SIG-M5 treated with dmso at 0.1 percent for 504 hours (cell line): Measurements from ENCODE around the gene NRBF2.
"Not testable (repeated sequence)": the region's sequence is repeated elsewhere in the genome, so short reads cannot be mapped to it uniquely, and the experiment has no call there.

Source experiments
- DNase-seq: peaks from one replicate; lab custom pipeline; 2025; ENCODE audit not compliant: unreplicated experiment; lab: John Stamatoyannopoulos, UW

NRBF2 gene

GRCh38 chr10:63133056-63133820 lies at the start of gene NRBF2:
NRBF2 (plus strand) TSS chr10:63133328; CDS start chr10:63133471, 143 bp downstream.
- DNase-seq: peak; percentile 92

DNA sequence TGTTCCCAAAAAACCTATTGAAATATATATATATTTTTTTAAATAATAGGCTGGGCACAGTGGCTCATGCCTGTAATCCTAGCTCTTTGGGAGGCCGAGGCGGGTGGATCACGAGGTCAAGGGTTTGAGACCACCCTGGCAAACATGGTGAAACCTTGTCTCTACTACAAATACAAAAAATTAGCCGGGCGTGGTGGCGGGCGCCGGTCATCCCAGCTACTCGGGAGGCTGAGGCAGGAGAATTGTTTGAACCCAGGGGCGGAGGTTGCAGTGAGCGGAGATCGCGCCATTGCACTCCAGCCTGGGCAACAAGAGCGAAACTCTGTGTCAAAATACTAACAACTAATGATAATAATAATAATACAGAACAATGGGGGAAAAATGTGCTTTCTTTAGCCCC lies 49.7 kb upstream of the NRBF2 start:
- not testable (repeated sequence) for DNase-seq

DNA sequence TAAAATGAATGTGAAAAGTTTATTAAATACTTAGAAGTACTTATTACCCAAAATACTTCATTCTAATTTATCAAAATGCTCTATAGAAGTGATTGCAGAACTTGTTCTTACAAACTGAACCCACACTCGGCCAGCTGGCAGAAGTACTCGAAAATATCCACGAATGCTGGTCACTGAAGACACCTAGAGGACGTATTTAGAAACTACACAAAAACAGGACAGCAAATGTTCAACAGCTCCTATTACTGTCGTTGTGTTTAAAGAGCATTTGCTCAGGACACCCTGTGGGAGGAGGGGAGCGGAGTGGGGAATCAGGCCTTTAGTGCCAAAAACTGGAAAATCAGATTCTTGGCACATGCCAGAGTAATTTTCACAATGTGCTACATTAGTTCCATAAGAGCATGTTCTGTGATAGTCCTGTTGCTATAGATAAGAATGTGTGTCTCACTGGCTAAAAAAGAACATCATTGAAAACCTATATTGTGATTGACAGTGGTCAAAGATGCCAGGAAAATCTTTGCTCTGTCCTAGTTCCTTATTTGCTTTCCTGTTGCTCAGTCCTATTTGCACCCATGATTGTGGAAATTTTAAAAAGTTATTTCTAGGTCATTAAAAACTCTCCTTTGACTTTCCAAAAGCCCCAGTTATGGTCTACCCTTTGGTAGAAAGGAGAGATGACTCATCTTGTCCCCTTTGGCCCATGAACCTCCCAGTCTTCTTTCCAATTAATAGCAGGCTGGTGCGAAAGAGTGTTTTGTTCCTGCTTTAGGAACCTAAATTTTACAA lies 49.0 kb upstream of the NRBF2 start:
- DNase-seq: peak; percentile 79

- no peak for DNase-seq
Observed at GRCh38 chr10:63084690-63085382, 48.3 kb upstream of the NRBF2 start.

DNA sequence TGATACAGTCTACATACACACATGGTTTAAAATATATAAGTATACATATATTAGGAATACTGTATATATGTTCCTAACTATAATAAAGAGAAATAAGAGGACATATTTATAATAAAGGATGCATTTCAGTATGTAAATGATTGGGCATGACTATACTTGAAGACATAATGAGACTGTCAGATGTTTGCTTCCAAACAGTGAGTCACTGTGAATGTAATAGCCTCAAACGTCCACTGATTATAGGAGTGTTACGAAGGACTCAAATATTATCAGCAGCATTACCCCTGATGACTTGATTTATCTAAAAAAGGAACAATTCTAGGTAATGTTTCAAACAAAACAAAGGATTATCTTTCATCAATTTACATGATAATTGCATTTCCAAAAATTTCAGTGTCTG lies 39.9 kb upstream of the NRBF2 start:
- no peak for DNase-seq

DNA sequence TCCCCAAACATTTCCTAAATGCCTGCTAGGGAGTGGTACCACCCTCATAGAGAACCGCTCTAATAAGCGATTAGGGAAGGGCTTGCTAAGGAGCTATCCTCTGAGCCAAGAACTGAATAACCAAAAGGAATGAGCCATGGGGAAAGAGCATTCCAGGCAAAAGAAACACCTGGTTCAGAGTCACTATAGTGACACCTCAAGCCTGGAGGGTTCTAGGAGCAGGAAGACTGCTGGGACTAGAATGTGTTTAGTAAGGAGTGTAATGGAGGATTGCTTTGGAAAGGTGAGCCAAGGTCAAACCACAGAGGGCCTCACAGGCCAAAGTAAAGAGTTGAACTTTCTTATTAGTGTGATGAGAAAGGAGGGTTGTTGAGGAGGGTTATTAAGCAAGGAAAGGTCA lies 38.7 kb upstream of the NRBF2 start:
- no peak for DNase-seq

DNA sequence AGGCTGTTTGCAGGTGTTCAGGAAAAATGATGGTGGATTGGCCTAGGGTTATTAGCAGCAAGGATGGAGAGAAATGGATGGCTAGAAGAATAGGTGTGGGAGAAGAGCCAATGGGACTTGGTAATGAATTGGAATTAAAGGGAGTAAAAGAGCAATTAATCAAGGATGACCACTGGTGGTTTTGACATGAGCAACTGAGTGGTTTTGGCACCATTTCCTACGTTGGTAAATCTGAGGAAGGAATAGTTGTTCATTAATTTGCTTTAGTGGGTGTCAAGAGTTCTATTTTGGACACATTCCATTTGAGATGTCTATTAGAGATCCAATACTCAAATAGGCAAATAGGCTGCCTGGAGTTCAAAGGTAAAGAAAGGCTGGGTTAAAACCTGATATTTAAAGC lies 38.2 kb upstream of the NRBF2 start:
- no peak for DNase-seq

DNA sequence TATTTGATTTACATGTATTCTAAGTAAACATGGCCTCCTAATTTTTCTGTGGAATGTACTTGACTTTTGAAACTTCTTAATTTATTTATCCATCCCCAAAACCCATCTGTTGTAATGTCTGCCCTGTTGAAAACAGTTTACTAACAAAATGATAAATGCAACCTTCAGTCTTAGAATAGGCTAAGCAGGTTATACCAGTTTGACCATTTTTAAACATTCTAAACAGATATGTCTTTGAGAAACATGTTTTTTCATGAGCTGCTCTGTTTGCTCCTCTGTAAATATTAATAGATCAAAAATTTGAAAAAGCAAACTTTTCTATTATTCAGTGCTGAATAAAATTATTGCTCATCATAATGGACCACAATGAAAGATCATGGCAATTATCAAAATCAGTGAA lies 33.4 kb upstream of the NRBF2 start:
- no peak for DNase-seq

GRCh38 chr10:63101091-63101490 lies 32.0 kb upstream of the NRBF2 start:
- DNase-seq: not testable (repeated sequence)

DNA sequence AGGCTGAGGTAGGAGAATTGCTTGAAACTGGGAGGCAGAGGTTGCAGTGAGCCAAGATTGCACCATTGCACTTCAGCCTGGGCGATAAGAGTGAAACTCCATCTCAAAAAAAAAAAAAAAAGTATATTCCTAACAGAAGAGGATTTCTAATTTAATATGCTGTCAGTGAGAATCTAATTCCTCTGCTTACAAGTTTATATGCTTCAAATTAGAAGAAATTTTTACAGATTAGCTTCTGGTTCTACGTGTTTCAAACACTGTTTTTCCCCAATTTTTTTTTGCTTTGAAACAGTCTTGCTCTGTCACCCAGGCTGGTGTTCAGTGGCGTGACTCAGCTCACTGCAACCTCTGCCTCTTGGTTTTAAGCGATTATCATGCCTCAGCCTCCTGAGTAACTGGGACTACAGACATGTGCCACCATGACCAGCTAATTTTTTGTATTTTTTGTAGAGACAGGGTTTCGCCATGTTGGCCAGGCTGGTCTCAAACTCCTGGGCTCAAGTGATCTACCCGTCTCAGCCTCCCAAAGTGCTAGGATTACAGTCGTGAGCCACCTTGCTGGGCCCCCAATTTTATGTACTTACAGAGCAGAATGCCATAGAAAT lies 30.7 kb upstream of the NRBF2 start:
- DNase-seq: not testable (repeated sequence)

DNA sequence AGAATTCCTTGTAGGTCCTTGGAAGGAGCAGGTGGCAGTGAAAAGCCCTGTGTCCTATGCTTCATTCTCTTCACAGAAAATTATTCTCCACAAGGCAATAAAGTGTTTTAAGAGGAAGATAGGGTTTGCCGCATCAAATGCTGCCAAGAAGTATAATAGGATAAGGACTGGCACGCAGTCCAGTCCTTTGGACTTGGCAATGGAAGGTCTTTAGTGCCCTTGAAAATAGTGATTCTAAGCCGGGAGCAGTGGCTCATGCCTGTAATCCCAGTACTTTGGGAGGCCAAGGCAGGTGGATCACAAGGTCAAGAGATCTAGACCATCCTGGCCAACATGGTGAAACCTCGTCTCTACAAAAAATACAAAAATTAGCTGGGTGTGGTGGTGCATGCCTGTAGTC lies 29.9 kb upstream of the NRBF2 start:
- DNase-seq: not testable (repeated sequence)

- DNase-seq: no peak
Observed at GRCh38 chr10:63103971-63104409, 29.1 kb upstream of the NRBF2 start.

GRCh38 chr10:63105225-63106110 lies 27.7 kb upstream of the NRBF2 start:
- DNase-seq: no peak

DNA sequence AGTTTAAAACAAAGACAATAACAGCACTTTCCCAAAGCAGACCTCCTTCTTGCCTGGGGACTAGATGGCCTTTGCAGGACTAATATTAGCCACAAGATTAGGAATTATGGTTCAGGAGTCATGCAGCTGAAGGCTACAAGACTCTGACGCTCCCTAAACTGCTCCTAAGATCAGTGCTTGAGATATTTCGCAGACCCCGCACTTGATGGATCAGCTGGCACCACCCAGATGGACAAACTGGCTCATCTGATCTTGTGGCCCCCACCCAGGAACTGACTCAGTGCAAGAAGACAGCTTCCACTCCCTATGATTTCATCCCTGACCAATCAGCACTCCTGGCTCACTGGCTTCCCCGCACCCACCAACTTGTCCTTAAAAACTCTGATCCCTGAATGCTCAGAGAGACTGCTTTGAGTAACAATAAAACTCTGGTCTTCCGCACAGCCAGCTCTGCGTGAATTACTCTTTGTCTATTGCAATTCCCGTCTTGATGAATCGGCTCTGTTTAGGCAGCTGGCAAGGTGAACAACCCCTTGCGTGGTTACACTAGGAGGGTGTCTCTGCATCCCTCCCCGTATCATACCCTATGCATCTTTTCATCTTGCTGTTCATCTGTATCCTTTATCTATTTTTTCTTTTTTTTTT lies 26.9 kb upstream of the NRBF2 start:
- DNase-seq: no peak

GRCh38 chr10:63107943-63108437 lies 25.1 kb upstream of the NRBF2 start:
- no peak for DNase-seq

- DNase-seq: no peak
Observed at GRCh38 chr10:63110940-63111339, 22.2 kb upstream of the NRBF2 start.

DNA sequence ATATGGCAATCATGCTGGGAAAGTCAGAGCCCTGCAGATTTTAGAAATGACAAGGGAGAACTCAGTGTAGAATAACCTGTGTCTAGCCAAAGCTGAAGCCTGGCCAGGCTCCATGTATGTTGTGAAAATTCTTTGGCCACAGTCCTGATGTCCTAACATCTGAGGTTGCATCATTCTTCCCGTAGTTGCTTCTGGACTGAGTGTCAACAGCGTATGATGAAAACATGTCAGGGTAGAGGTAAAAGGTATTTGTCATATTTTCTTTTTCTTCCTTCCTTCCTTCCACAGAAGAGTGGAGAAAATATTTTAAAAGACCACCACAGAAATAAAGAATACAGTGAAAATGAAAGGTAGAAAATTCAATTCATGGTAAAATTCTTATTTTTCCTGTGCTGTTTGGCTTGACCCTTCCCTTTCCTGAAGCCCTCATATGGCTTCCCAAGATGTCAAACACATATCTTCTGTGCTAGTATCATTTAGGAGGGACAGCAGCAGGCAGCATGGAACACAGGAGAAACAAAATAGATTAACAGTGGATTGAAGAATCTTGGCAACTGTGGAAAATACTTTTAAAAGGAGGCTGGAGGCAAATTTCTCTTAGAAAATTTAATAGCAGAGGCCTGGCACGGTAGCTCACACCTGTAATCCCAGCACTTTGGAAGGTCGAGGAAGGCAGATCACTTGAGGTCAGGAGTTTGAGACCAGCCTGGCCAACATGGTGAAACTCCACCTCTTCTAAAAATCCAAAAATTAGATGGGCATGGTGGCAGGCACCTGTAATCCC lies 18.9 kb upstream of the NRBF2 start:
- peak; percentile 53 for DNase-seq

DNA sequence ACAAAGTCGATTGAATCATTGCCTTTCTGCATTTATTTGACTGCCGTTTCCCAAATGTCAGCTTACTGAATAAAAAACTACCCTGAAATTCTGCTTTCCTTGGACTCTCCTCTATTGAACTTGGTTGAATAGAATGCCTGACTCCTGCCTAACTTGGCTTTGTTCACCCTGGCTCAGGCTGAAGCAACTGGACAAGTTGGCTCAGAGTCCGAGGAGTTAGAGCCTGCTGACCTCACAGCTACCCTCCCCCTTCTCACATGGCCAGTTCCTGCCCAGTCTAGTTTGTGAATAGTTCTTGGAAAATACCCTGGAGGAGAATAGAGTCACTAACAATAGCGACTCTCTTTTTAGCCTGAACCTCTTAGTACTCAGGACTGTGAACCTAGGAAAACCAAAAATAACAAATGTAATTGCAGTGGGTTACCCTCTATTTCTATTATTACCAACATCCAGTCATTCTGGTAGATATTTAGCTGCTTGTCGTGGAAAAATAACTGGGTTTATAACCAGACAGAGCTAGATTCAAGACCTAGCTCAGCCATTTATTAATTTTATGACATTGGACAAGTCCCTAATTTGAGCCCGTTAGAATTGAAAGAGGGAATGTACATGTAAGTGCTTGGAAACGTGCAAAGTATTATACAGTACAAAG lies 17.3 kb upstream of the NRBF2 start:
- no peak for DNase-seq
